NCI-H1092 treated with DMSO at 0.1 percent for 48 hours (cell line): ENCODE data around the gene ZFHX3.

ENCODE experiments used
- DNase-seq: peaks from one replicate; lab custom pipeline; 2025; lab: John Stamatoyannopoulos, UW

The ZFHX3 gene

GRCh38 chr16:72848028-72848400 lies 199.9 kb downstream of the ZFHX3 start:
- no peak for DNase-seq

GRCh38 chr16:72847187-72848027 lies 200.5 kb downstream of the ZFHX3 start:
- peak; percentile 28 for DNase-seq

GRCh38 chr16:72846594-72846993 lies 201.3 kb downstream of the ZFHX3 start:
- no peak for DNase-seq

- no peak for DNase-seq
These were observed 202.5 kb downstream of the ZFHX3 start for GRCh38 chr16:72845322-72846020.

- DNase-seq: no peak
These were observed 203.6 kb downstream of the ZFHX3 start for GRCh38 chr16:72844225-72844920.

- DNase-seq: no peak
These were observed 206.4 kb downstream of the ZFHX3 start for GRCh38 chr16:72841506-72841905.

GRCh38 chr16:72840631-72841381 lies 207.1 kb downstream of the ZFHX3 start:
- no peak for DNase-seq

- DNase-seq: no peak
These were observed 209.0 kb downstream of the ZFHX3 start for GRCh38 chr16:72838951-72839350.

GRCh38 chr16:72838586-72838910 lies 209.4 kb downstream of the ZFHX3 start:
- no peak for DNase-seq

GRCh38 chr16:72837846-72838585 lies 209.9 kb downstream of the ZFHX3 start:
- DNase-seq: no peak

GRCh38 chr16:72836985-72837384 lies 210.9 kb downstream of the ZFHX3 start:
- DNase-seq: no peak

GRCh38 chr16:72836181-72836580 lies 211.7 kb downstream of the ZFHX3 start:
- no peak for DNase-seq

GRCh38 chr16:72835086-72835485 lies 212.8 kb downstream of the ZFHX3 start:
- no peak for DNase-seq

GRCh38 chr16:72834499-72834898 lies 213.4 kb downstream of the ZFHX3 start:
- no peak for DNase-seq

GRCh38 chr16:72833969-72834368 lies 214.0 kb downstream of the ZFHX3 start:
- no peak for DNase-seq

- no peak for DNase-seq
These were observed 214.4 kb downstream of the ZFHX3 start for GRCh38 chr16:72833482-72833881.

- DNase-seq: peak; percentile 38
These were observed 215.2 kb downstream of the ZFHX3 start for GRCh38 chr16:72832621-72833248.

- DNase-seq: no peak
These were observed 217.8 kb downstream of the ZFHX3 start for GRCh38 chr16:72829846-72830775.

GRCh38 chr16:72827866-72828265 lies 220.1 kb downstream of the ZFHX3 start:
- no peak for DNase-seq
